Fibroblast of peridontal ligament (primary cell): ENCODE results near the gene COG5.
"Not testable (repeated sequence)": the region's sequence is repeated elsewhere in the genome, so short reads cannot be mapped to it uniquely, and the experiment has no call there.

ENCODE experiments used
- DNase-seq: peaks from one replicate; pipeline ENCODE4 v3.0.0-alpha.2; 2010; ENCODE audit errors: extremely low read depth

COG5 gene

GRCh38 chr7:107160389-107160788 lies 403.3 kb downstream of the COG5 start:
- DNase-seq = peak; percentile 45

DNA sequence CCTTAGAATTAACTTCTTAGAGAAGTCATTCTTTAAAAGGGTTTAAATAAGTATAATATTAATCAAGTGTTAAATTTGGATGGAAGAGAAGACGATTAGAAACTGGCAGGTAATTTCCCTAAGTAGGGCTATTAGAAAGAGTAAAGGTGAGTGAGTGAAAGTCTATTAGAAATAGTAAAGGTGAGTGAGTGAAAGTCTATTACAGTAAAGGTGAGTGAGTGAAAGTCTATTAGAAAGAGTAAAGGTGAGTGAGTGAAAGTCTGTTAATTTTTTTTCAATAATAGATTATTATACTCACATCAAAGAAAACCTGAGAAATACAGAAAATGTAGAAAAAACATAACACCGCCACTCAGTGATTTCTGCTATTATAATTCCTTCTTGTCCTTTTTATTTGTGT lies 405.7 kb downstream of the COG5 start:
- DNase-seq = no peak

GRCh38 chr7:107157091-107157490 lies 406.6 kb downstream of the COG5 start:
- DNase-seq = no peak

DNA sequence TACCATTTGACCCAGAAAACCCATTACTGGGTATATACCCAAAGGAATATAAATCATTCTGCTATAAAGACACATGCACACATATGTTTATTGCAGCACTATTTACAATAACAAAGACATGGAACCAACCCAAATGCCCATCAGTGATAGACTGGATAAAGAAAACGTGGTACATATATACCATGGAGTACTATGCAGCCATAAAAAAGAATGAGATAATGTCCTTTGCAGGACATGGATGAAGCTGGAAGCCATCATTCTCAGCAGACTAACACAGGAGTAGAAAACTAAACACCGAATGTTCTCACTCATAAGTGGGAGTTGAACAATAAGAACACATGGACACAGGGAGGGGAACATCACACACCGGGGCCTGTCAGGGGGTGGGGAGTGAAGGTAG lies 408.0 kb downstream of the COG5 start:
- DNase-seq = not testable (repeated sequence)

GRCh38 chr7:107154826-107155225 lies 408.9 kb downstream of the COG5 start:
- no peak for DNase-seq

- DNase-seq = peak; percentile 36
These were observed 411.7 kb downstream of the COG5 start for GRCh38 chr7:107152011-107152410.
